Activated T-helper 2 cell treated with anti-CD3 and anti-CD28 coated beads, Interferon-gamma antibody, Interleukin-2, Interleukin-4, amounts not matched to agents 10 μg/mL and 5 μg/mL and 100 μg/mL, durations not matched to agents 14 hours and 24 hours and 36 hours (primary cell): ENCODE results near the gene PGAP6. TPM values are rescaled to one million over a fixed set of nuclear protein-coding genes. Genes with fewer than 3 reads are reported as not detected.
"Not testable (repeated sequence)": the region's sequence is repeated elsewhere in the genome, so short reads cannot be mapped to it uniquely, and the experiment has no call there.

ENCODE experiments used
- DNase-seq: peaks from one replicate; pipeline ENCODE4 v3.0.0; 2021; ENCODE audit warnings: low spot score
- H3K27ac Mint-ChIP-seq: one replicate; pipeline ENCODE4 v1.8.0; 2021; ENCODE audit warnings: mixed read lengths
- H3K27me3 Mint-ChIP-seq: one replicate; pipeline ENCODE4 v1.8.0; 2021; ENCODE audit warnings: low read depth, mixed read lengths
- H3K36me3 Mint-ChIP-seq: one replicate; pipeline ENCODE4 v1.8.0; 2021; ENCODE audit warnings: low read depth, mixed read lengths
- H3K4me1 Mint-ChIP-seq: one replicate; pipeline ENCODE4 v1.8.0; 2021; ENCODE audit warnings: low read depth, mixed read lengths
- H3K4me3 Mint-ChIP-seq: one replicate; pipeline ENCODE4 v1.8.0; 2021; ENCODE audit warnings: low read depth, mild to moderate bottlenecking, moderate library complexity, mixed read lengths
- H3K9me3 Mint-ChIP-seq: one replicate; pipeline ENCODE4 v1.8.0; 2021; ENCODE audit warnings: mixed read lengths
- intact Hi-C: fragments of 100-400 bp; cut with micrococcal nuclease; formaldehyde crosslinking; loops from one replicate; pipeline ENCODE4 v1.15.1; 2023
- total RNA-seq: library from RNA; stranded (reverse); gene quantifications from 2 replicates; pipeline ENCODE4 v1.2.3, GENCODE V29; 2022

The PGAP6 gene
- total RNA-seq, 1 donor from 2014 or later = 34.3 TPM

DNA sequence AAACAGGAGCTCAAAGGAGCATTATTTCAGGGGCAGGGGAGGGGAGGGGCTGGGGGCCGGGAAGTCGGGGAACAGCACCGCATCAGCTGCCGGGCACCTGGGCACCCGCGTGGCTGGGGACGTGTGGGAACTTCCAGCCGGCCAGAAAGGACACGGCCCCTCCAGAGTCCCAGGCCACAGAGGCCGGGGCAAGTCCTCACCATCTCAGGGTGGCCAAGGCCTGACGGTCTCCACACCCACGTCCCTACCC lies 1.1 kb downstream of the PGAP6 start:
- Mint-ChIP-seq H3K4me1 (peaks cover 9% of the 10 kb centered on the region), H3K27me3 (no peaks in the 10 kb centered on the region), H3K27ac (no peak overlapping the region), H3K4me3 (peak overlapping the region; percentile 68), H3K9me3 (no peaks in the 10 kb centered on the region), H3K36me3 (no peaks in the 10 kb centered on the region)
- intact Hi-C loops = loop anchor here (5.0 kb wide), 1 partner anchor 47 kb away; the partner anchor contains the start of gene RAB11FIP3
- no peak for DNase-seq

DNA sequence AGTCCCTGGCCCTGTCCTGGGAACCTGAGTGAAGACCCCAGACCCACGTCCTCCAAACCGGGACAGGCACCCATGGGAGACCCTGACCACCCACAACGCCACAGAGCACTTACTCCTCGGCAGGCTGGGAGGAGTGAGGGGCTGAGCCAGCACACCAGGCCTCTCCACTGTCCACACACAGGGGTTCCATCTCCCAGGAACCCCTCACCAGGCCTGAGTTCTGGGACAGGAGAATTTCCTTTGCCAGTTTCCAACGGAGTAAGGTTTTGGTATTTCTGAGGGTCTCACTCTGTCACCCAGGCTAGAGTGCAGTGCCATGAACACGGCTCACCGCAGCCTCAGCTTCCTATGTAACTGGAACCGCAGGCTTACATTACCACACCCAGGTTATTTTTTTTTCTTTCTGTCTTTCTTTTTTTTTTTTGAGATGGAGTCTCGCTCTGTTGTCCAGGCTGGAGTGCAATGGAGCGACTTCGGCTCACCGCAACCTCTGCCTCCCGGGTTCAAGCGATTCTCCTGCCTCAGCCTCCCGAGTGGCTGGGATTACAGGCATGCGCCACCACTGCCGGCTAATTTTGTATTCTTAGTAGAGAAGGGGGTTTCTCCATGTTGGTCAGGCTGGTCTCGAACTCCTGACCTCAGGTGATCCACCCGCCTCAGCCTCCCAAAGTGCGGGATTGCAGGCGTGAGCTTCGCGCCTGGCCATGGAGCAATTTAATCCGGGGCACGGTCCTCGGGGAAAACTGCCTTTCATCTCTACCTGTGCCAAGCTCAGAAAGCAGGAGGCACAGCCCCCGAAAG lies 1.6 kb downstream of the PGAP6 start:
- intact Hi-C loops = loop anchor here (5.0 kb wide), 1 partner anchor 47 kb away; the partner anchor contains the start of gene RAB11FIP3
- Mint-ChIP-seq H3K4me1 (peaks cover 9% of the 10 kb centered on the region), H3K9me3 (no peaks in the 10 kb centered on the region)

DNA sequence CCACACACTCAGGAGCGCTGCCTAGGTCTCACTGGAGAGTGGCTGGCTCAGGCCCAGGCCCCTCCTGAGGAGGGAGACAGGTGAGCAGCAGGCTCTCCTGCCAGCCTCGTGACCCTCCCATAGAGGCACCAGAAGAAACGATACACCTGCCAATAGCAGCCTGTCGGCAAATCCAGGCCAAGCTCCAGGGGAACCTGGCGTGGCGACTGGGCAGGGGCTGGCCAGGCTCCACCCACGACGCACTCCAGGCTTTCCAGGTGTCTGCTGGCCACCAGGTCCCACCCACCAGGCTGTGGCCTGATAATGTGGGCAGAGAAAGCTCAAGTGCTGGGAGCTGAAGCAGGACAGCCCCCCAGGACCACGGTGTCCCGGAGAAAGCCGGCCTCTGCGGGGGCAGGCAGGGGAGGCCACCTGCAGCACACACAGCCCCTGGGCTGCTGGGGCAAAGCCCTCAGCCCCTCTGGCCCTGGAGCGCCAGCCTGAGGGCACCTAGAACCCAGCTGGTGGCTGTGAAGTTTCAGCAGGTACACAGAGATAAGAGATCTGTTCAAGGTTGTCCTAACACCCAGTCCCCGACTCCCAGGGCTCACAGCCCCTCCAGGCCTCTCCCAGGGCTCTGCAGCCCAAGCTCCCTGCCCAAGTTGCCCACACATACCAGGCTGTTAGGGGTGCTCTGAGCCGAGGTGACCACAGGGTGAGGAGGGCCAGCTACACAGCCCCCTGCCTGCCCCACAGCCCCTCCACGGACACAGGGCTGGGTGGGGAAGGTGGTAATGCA lies 2.4 kb downstream of the PGAP6 start:
- peak overlapping the region; percentile 8 for H3K4me3 Mint-ChIP-seq
- H3K36me3 Mint-ChIP-seq = no peaks in the 10 kb centered on the region
- peaks cover 9% of the 10 kb centered on the region for H3K4me1 Mint-ChIP-seq
- H3K27me3 Mint-ChIP-seq = no peaks in the 10 kb centered on the region
- no peak overlapping the region for H3K27ac Mint-ChIP-seq
- intact Hi-C loops = no loop called here
- no peak for DNase-seq
- no peaks in the 10 kb centered on the region for H3K9me3 Mint-ChIP-seq

More for the DNA sequence above, 1.6 kb downstream of the PGAP6 start:
- Mint-ChIP-seq H3K4me3 (peak overlapping the region; percentile 68), H3K27ac (no peak overlapping the region), H3K27me3 (no peaks in the 10 kb centered on the region), H3K36me3 (no peaks in the 10 kb centered on the region)
- DNase-seq = no peak

DNA sequence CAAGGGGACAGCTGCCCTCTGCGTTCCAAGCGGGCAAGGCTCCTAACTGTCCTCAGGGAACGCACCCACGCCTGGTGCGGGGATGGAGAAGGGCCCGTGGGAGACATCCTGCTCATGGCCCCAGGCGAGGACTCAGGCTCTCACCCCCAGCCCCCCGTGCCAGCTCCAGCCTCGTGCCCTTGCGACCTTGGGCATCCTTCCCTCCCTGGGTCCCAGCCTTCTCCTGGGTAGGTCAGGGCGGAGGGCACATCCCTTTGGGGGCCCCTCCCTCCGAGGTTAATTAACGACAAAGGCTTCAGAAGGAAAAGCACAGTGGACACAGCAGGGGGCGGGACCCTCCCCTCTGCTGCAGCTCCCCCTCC lies 3.0 kb downstream of the PGAP6 start:
- H3K9me3 Mint-ChIP-seq = no peaks in the 10 kb centered on the region
- H3K27me3 Mint-ChIP-seq = no peaks in the 10 kb centered on the region
- H3K4me1 Mint-ChIP-seq = peaks cover 9% of the 10 kb centered on the region
- H3K27ac Mint-ChIP-seq = no peak overlapping the region
- H3K36me3 Mint-ChIP-seq = no peaks in the 10 kb centered on the region
- intact Hi-C loops = no loop called here
- no peak overlapping the region for H3K4me3 Mint-ChIP-seq
- DNase-seq = no peak

DNA sequence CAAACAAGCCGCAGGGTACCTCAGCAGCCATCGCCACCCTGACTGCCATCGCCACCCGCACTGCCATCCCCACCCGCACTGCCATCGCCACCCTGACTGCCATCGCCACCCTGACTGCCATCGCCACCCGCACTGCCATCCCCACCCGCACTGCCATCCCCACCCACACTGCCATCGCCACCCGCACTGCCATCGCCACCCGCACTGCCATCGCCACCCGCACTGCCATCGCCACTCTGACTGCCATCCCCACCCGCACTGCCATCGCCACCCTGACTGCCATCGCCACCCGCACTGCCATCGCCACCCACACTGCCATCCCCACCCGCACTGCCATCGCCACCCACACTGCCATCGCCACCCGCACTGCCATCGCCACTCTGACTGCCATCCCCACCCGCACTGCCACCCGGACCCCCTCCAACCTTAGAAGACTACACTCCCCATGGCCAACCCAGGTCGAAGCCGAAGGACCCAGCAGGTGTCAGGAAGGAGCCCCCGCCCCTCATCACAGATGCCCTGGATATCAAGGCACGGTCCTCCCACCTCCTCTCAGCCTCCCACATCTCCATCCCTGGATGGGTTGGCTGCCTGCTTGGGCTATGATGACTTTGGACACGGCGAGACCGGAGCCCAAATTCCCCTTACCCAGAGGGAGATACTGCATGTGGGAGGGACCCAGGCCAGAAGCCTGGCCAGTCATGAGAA lies 3.5 kb downstream of the PGAP6 start:
- H3K4me1 Mint-ChIP-seq, intact Hi-C loops, H3K4me3 Mint-ChIP-seq, H3K27ac Mint-ChIP-seq, H3K9me3 Mint-ChIP-seq, H3K36me3 Mint-ChIP-seq, DNase-seq, H3K27me3 Mint-ChIP-seq: not testable (repeated sequence)

DNA sequence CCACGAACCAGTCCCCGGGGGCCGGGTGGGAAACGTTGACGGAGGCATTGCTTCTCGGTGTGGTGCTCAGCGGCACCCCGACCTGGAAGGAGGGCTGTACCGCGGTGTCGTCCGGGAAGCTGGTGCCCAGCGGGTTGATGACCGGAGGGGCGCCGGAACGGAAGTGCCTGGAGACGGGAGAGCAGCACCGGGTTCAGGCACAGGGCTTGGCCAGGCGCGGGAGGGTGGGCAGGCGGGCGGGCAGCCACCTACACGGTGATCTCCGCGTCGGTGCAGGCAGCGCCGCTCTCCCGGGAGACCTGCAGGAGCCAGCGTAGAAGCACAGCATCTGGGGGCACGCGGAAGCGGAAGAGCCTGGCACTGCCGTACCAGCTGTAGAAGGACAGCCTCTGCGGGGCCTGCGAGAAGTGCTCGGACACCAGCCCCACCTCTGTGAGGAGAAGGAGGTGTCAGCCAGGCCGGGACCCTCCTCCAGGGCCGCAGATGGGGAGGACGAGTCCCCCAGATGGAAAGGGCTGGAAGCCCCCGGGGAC lies 4.3 kb downstream of the PGAP6 start:
- intact Hi-C loops = no loop called here
- peaks cover 3% of the 10 kb centered on the region for H3K36me3 Mint-ChIP-seq
- no peak for DNase-seq
- no peaks in the 10 kb centered on the region for H3K27me3 Mint-ChIP-seq
- no peak overlapping the region for H3K4me3 Mint-ChIP-seq
- H3K4me1 Mint-ChIP-seq = peaks cover 2% of the 10 kb centered on the region
- no peak overlapping the region for H3K27ac Mint-ChIP-seq
- H3K9me3 Mint-ChIP-seq = no peaks in the 10 kb centered on the region

DNA sequence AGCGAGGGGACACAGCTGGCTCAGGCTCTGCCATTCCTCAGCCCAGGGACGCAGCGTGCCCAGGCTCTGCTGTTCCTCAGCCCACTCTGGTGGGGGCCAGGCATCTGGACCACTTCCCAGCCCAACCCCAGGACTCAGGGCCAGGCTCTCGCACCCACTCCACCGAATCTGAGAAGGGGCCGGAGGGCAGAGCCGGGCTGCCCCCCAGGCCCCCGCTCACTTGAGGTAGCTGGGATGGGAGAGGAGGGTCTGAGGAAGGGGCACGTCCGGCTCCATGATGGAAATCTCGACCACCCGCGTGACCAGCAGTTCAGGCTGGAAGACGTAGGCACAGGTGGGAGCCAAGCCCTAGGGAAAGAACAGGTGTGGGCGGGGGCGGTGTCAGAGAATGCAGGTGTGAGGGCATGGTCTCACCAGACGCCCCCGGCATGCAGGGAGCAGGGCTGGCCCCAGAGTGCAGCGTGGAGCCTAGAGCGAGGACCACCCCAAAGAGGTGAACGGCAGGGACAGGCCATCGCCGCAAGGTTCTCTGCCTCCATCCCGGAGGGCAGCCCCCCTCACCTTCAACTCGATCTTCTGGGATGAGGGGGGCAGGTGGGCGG lies 4.9 kb downstream of the PGAP6 start:
- no peaks in the 10 kb centered on the region for H3K4me1 Mint-ChIP-seq
- no peak overlapping the region for H3K27ac Mint-ChIP-seq
- intact Hi-C loops = no loop called here
- no peak overlapping the region for H3K4me3 Mint-ChIP-seq
- DNase-seq = no peak
- no peaks in the 10 kb centered on the region for H3K9me3 Mint-ChIP-seq
- H3K27me3 Mint-ChIP-seq = no peaks in the 10 kb centered on the region
- H3K36me3 Mint-ChIP-seq = peaks cover 3% of the 10 kb centered on the region

DNA sequence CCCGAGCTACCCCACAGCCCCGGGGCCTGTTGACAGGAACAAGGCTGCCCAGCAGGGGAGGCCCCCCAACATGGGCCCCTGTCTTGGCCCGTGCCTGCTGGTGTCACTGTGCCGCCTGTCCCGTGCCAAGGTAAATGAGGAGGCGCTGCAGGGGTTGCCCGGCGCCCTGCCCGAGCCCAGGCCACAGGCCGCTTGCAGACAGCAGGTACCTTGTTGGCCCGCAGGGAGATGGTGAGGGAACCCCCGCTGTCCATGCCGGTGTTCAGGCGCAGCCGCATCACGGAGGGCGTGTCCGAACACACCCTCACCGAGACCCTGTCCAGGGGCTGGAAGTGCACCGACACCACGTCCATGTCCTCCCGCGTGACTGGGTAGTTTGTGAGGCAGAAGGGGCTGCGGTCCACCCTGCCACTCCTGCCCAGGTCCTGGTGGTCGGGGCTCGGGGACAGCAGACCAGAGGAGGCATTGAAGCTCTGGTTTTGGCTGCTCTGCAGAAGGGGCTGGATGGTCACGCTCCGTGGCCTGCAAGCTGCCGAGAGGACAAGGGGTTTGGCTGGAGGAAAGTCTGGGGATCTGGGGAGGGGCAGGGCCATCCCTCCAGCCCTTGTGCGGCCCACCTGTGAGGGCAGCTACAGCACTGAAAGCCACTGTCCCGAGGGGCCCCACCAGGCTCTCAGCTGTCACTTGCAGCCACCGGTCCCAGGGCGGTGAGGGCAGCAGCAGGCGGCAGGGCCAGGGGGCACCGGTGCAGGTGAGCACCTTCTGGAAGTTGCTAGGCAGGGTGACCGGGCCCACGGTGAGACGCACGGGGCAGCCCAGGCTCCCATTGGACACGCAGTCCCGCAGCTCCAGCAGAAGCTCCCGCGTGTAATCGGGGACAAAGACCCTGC lies 5.6 kb downstream of the PGAP6 start:
- no peaks in the 10 kb centered on the region for H3K27me3 Mint-ChIP-seq
- H3K36me3 Mint-ChIP-seq = peaks cover 3% of the 10 kb centered on the region
- H3K9me3 Mint-ChIP-seq = no peaks in the 10 kb centered on the region
- intact Hi-C loops = no loop called here
- DNase-seq = no peak
- no peak overlapping the region for H3K27ac Mint-ChIP-seq
- peaks cover 2% of the 10 kb centered on the region for H3K4me1 Mint-ChIP-seq
- H3K4me3 Mint-ChIP-seq = no peak overlapping the region

DNA sequence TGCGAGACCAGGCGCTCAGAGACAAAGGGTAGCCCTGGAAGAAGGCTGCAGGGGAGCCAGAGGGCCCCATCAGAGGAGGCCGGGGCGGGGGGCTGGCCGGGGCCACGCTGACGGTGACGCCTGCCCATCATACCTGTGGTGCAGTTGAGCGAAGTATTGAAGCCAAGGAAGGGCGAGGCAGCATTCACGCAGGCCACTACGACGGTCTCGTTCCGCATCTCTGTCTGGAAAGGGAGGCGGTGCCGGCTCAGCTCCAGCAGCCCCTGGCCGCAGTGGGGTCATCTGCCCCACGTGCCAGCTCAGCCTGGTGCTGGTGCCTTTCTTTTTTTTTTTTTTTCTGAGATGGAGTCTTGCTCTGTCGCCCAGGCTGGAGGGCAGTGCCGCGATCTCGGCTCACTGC lies 6.6 kb downstream of the PGAP6 start:
- H3K36me3 Mint-ChIP-seq = peaks cover 8% of the 10 kb centered on the region
- no peak overlapping the region for H3K4me3 Mint-ChIP-seq
- intact Hi-C loops = no loop called here
- H3K27me3 Mint-ChIP-seq = no peaks in the 10 kb centered on the region
- no peaks in the 10 kb centered on the region for H3K9me3 Mint-ChIP-seq
- peaks cover 9% of the 10 kb centered on the region for H3K4me1 Mint-ChIP-seq
- no peak overlapping the region for H3K27ac Mint-ChIP-seq
- no peak for DNase-seq

DNA sequence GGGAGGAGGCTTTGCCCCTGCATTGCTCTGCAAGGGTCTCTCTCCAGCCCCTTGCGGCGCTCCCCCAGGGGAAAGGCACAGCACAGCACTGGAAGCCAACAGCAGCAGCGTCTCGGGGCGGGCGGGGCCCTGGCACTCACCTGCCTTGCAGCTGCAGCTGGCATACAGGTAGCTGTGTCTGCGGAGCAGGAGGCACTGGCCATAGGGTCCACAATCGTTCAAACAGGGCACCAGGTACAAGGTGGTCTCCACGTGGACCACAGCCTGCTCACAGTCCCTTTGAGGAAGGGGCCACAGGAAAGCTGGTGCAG lies 7.2 kb downstream of the PGAP6 start:
- DNase-seq = no peak
- Mint-ChIP-seq H3K4me3 (no peak overlapping the region), H3K27me3 (no peaks in the 10 kb centered on the region), H3K27ac (no peak overlapping the region), H3K9me3 (no peaks in the 10 kb centered on the region), H3K4me1 (peaks cover 12% of the 10 kb centered on the region), H3K36me3 (peaks cover 8% of the 10 kb centered on the region)
- intact Hi-C loops = no loop called here

DNA sequence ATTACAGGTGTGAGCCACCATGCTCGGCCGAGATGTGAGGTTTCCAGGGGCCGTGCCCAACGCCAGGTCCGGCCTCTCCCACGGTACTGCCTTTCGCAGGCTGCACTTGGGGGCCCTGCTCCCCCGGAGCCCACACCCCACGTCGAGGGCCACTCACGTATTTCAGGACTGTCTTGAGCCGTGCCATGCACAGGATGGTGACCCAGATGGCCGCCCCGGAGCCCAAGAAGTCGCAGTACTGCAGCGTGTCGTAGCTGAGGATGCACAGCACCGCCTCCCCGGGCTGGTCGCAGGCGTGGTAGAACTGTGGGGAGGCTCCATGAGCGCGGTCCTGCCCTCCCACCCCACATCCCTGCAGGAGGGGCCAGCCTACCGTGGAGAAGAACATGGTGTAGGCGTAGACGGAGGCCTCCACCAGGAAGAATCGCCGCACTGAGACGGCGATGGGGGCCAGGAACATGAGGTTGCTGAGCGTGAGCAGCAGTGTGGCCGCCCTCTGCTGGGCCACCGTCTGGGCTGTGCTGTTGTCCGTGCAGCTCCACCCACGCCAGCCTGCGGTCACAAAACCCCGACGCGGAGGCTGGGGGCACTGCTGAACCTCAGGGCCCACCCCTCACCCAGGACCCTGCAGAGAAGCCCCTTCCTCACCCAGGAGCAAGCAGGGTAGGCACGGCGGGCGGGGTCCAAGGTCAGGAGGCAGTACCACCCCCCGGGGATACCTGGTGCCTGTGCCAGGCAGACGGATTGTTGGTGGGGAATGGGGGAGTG lies 7.7 kb downstream of the PGAP6 start:
- intact Hi-C loops = no loop called here
- Mint-ChIP-seq H3K36me3 (peaks cover 13% of the 10 kb centered on the region), H3K27ac (no peak overlapping the region), H3K4me1 (peaks cover 13% of the 10 kb centered on the region), H3K9me3 (no peaks in the 10 kb centered on the region), H3K27me3 (no peaks in the 10 kb centered on the region), H3K4me3 (no peak overlapping the region)
- no peak for DNase-seq
